HEK293 (cell line): ENCODE measurements around the gene TEAD3.

Experiments used
- CTCF ChIA-PET: fragments of 350-600 bp; formaldehyde crosslinking; extraction: SDS; loops from one replicate; lab custom pipeline; 2021; ENCODE audit warnings: antibody characterized with exemption; lab: Yijun Ruan, JAX
- POLR2A ChIA-PET: fragments of 300-600 bp; formaldehyde crosslinking; extraction: SDS; loops from one replicate; lab custom pipeline; 2020; ENCODE audit warnings: antibody characterized with exemption, inconsistent platforms; lab: Yijun Ruan, JAX
- H3K27ac ChIP-seq: fragments of 200-500 bp; sonication (Bioruptor generic); 2 replicates; pipeline ENCODE4 v1.5.1; 2014; ENCODE audit warnings: low read depth, low read length, control low read depth, inconsistent platforms; ENCODE audit errors: extremely low read depth
- H3K36me3 ChIP-seq, 2 experiments: fragments of 200-500 bp in 1 of 2; sonication (Bioruptor generic) in 1 of 2; 1 replicate in 1 of 2; 2 replicates in 1 of 2; pipeline ENCODE4 v1.5.1; 2014 to 2017; ENCODE audit warnings: inconsistent platforms in 2 of 2, low read length in 2 of 2; ENCODE audit not compliant: control insufficient read depth in 2 of 2, insufficient read depth in 1 of 2
- H3K4me1 ChIP-seq: fragments of 200-500 bp; sonication (Bioruptor generic); 2 replicates; pipeline ENCODE4 v1.5.1; 2014; ENCODE audit warnings: mild to moderate bottlenecking, low read length, inconsistent platforms; ENCODE audit not compliant: control insufficient read depth, insufficient read depth
- H3K4me3 ChIP-seq: 2 replicates; pipeline ENCODE4 v1.5.1; 2011; ENCODE audit warnings: low read depth, mild to moderate bottlenecking, control low read depth, low read length, moderate library complexity
- H3K9me3 ChIP-seq: fragments of 200-500 bp; sonication (Bioruptor generic); 2 replicates; pipeline ENCODE4 v1.5.1; 2014; ENCODE audit warnings: low read depth, low read length, inconsistent platforms; ENCODE audit not compliant: control insufficient read depth, insufficient read depth
- BCL11B ChIP-seq: fragments of 450-650 bp; formaldehyde crosslinking; IDR thresholded peaks from 2 replicates; pipeline ENCODE4 v1.5.1; 2016; ENCODE audit warnings: low read depth, missing biosample characterization, missing genetic modification characterization
- HIC1 ChIP-seq: fragments of 450-650 bp; formaldehyde crosslinking; IDR thresholded peaks from 2 replicates; pipeline ENCODE4 v1.5.1; 2016; ENCODE audit warnings: missing biosample characterization, missing genetic modification characterization
- HOXC10 ChIP-seq: sonication (generic); formaldehyde crosslinking; IDR thresholded peaks from 2 replicates; pipeline ENCODE4 v1.8.1; 2023; ENCODE audit warnings: mild to moderate bottlenecking, missing genetic modification reagents
- PATZ1 ChIP-seq: fragments of 450-650 bp; formaldehyde crosslinking; IDR thresholded peaks from 2 replicates; pipeline ENCODE4 v1.5.1; 2016; ENCODE audit warnings: missing biosample characterization, missing genetic modification characterization
- PRDM6 ChIP-seq: fragments of 450-650 bp; formaldehyde crosslinking; IDR thresholded peaks from 2 replicates; pipeline ENCODE4 v1.5.1; 2017; ENCODE audit warnings: missing biosample characterization, missing genetic modification characterization
- SCRT1 ChIP-seq: fragments of 450-650 bp; formaldehyde crosslinking; IDR thresholded peaks from 2 replicates; pipeline ENCODE4 v1.5.1; 2016; ENCODE audit warnings: missing biosample characterization, missing genetic modification characterization, borderline replicate concordance
- SCRT2 ChIP-seq: fragments of 450-650 bp; formaldehyde crosslinking; IDR thresholded peaks from 2 replicates; pipeline ENCODE4 v1.5.1; 2016; ENCODE audit warnings: missing biosample characterization, missing genetic modification characterization
- TRIM28 ChIP-seq: IDR thresholded peaks from 2 replicates; pipeline ENCODE4 v1.6.1; 2011; ENCODE audit warnings: low read length, control low read depth, borderline replicate concordance
- ZBTB17 ChIP-seq: fragments of 450-650 bp; formaldehyde crosslinking; IDR thresholded peaks from 2 replicates; pipeline ENCODE4 v1.5.1; 2016; ENCODE audit warnings: missing biosample characterization, missing genetic modification characterization
- ZNF114 ChIP-seq: fragments of 450-650 bp; formaldehyde crosslinking; IDR thresholded peaks from 2 replicates; pipeline ENCODE4 v1.5.0; 2017; ENCODE audit warnings: missing biosample characterization, missing genetic modification characterization
- ZNF175 ChIP-seq: fragments of 450-650 bp; formaldehyde crosslinking; IDR thresholded peaks from 2 replicates; pipeline ENCODE4 v1.5.1; 2016; ENCODE audit warnings: missing biosample characterization, missing genetic modification characterization
- ZNF280C ChIP-seq: fragments of 450-650 bp; formaldehyde crosslinking; IDR thresholded peaks from 2 replicates; pipeline ENCODE4 v1.5.1; 2016; ENCODE audit warnings: missing biosample characterization, missing genetic modification characterization
- ZNF513 ChIP-seq: fragments of 450-650 bp; IDR thresholded peaks from 2 replicates; pipeline ENCODE4 v1.5.1; 2018; ENCODE audit warnings: missing biosample characterization, missing genetic modification characterization
- ZNF529 ChIP-seq: fragments of 450-650 bp; formaldehyde crosslinking; IDR thresholded peaks from 2 replicates; pipeline ENCODE4 v1.5.1; 2017; ENCODE audit warnings: missing genetic modification characterization, missing biosample characterization; ENCODE audit not compliant: insufficient replicate concordance
- ZNF560 ChIP-seq: fragments of 450-650 bp; formaldehyde crosslinking; IDR thresholded peaks from 2 replicates; pipeline ENCODE4 v1.5.1; 2017; ENCODE audit warnings: missing biosample characterization, missing genetic modification characterization, borderline replicate concordance
- ZNF571 ChIP-seq: fragments of 450-650 bp; formaldehyde crosslinking; IDR thresholded peaks from 2 replicates; pipeline ENCODE4 v1.5.0; 2017; ENCODE audit warnings: missing biosample characterization, missing genetic modification characterization
- ZNF610 ChIP-seq: fragments of 450-650 bp; formaldehyde crosslinking; IDR thresholded peaks from 2 replicates; pipeline ENCODE4 v1.5.1; 2016; ENCODE audit warnings: missing biosample characterization, missing genetic modification characterization, borderline replicate concordance
- ZNF785 ChIP-seq: fragments of 450-650 bp; formaldehyde crosslinking; IDR thresholded peaks from 2 replicates; pipeline ENCODE4 v1.5.1; 2016; ENCODE audit warnings: missing biosample characterization, missing genetic modification characterization
- ZNF830 ChIP-seq: fragments of 450-650 bp; IDR thresholded peaks from 2 replicates; pipeline ENCODE4 v1.5.0; 2018; ENCODE audit warnings: missing biosample characterization, missing genetic modification characterization, low read depth, mild to moderate bottlenecking, moderate library complexity

The TEAD3 gene

GRCh38 chr6:35449287-35449881 is 47.5 kb downstream of the TEAD3 start (continued):
- TF ChIP-seq PATZ1 (no peak), ZNF280C (tag by site-specific recombination) (no peak), BCL11B (no peak), ZNF560 (tag by site-specific recombination) (no peak), SCRT2 (tag by site-specific recombination) (peak; percentile 80), ZNF830 (tag by site-specific recombination) (no peak), HIC1 (no peak), SCRT1 (tag by site-specific recombination) (peak; percentile 46), ZNF175 (no peak)

- POLR2A ChIA-PET = interaction anchor here (0.6 to 2.4 kb wide), 2 partner anchors 20 to 106 kb away, joined by 3 to 16 read pairs; partner anchors contain the start of gene PPARD
- Histone ChIP-seq H3K36me3 (no peaks in the 10 kb centered on the region), H3K9me3 (no peaks in the 10 kb centered on the region), H3K4me1 (peaks cover 7% of the 10 kb centered on the region)
- TF ChIP-seq ZNF610 (no peak), ZNF571 (tag by site-specific recombination) (no peak), HOXC10 (no peak), ZNF114 (no peak), ZBTB17 (tag by site-specific recombination) (no peak)
- TF ChIP-seq, all 188 proteins: peak for 0
- H3K4me3 ChIP-seq = no peak overlapping the region
- H3K27ac ChIP-seq = no peak overlapping the region
- CTCF ChIA-PET = interaction anchor here (0.8 to 10.3 kb wide), 20 partner anchors 13 to 292 kb away, joined by 3 to 149 read pairs (median 6); partner anchors contain the start of genes ARMC12, DEF6, PPARD and RPL10A
These were observed 48.7 kb downstream of the TEAD3 start for GRCh38 chr6:35448191-35448590.

- ChIA-PET POLR2A (no interaction called here), CTCF (interaction anchor here (0.6 to 10.3 kb wide), 4 partner anchors 12 to 292 kb away, joined by 3 to 149 read pairs (median 4); partner anchors contain the start of gene PPARD)
- Histone ChIP-seq H3K9me3 (no peaks in the 10 kb centered on the region), H3K27ac (no peak overlapping the region), H3K4me3 (no peak overlapping the region), H3K36me3 (no peaks in the 10 kb centered on the region), H3K4me1 (no peaks in the 10 kb centered on the region)
- TF ChIP-seq PRDM6 (tag by site-specific recombination) (no peak), ZNF785 (tag by site-specific recombination) (no peak), ZNF513 (tag by site-specific recombination) (no peak), ZNF529 (tag by site-specific recombination) (no peak), TRIM28 (no peak)
These were observed 51.2 kb downstream of the TEAD3 start for GRCh38 chr6:35445691-35446090.
